NOMO-1 treated with dmso at 0.1 percent for 144 hours (cell line): ENCODE results near the gene C2CD3.

ENCODE experiments used
- DNase-seq: peaks from one replicate; lab custom pipeline; 2025; ENCODE audit not compliant: unreplicated experiment; lab: John Stamatoyannopoulos, UW

C2CD3 gene

GRCh38 chr11:73965764-73966121 lies 205.1 kb downstream of the C2CD3 start:
- DNase-seq, result no peak

- DNase-seq, result no peak
These were observed 205.6 kb downstream of the C2CD3 start for GRCh38 chr11:73965076-73965763.

- no peak for DNase-seq
These were observed 206.9 kb downstream of the C2CD3 start for GRCh38 chr11:73963861-73964260.
